IPS DF 6.9 (cell line): ENCODE results near the gene CACNG7.

Experiments
- DNase-seq: peaks from one replicate; pipeline ENCODE4 v3.0.0-alpha.2; 2013; ENCODE audit warnings: low read depth, low spot score
- H3K27ac ChIP-seq: one replicate; pipeline ENCODE4 v1.5.1; 2013; ENCODE audit warnings: low read length, control low read depth
- H3K27me3 ChIP-seq: 2 replicates; pipeline ENCODE4 v1.6.1; 2013; ENCODE audit warnings: mild to moderate bottlenecking, low read length; ENCODE audit not compliant: control insufficient read depth, insufficient read depth
- H3K36me3 ChIP-seq: 2 replicates; pipeline ENCODE4 v1.6.1; 2013; ENCODE audit warnings: low read length; ENCODE audit not compliant: control insufficient read depth, insufficient read depth
- H3K4me1 ChIP-seq: 2 replicates; pipeline ENCODE4 v1.6.1; 2013; ENCODE audit warnings: low read length; ENCODE audit not compliant: control insufficient read depth, insufficient read depth
- H3K4me3 ChIP-seq: 2 replicates; pipeline ENCODE4 v1.5.1; 2013; ENCODE audit warnings: mild to moderate bottlenecking, low read length
- H3K9me3 ChIP-seq: 2 replicates; pipeline ENCODE4 v1.6.1; 2013; ENCODE audit warnings: low read length, inconsistent platforms; ENCODE audit not compliant: control insufficient read depth, insufficient read depth
- WGBS: extraction: QIAGEN DNeasy Blood & Tissue Kit; methylation state at CpG from one replicate; pipeline ENCODE4 v1.1.7; 2013; ENCODE audit warnings: mixed read lengths, missing lambda C conversion rate; ENCODE audit not compliant: insufficient read length, insufficient coverage; 5-methylcytosine and 5-hydroxymethylcytosine counted together

The CACNG7 gene

GRCh38 chr19:53892981-53893325 is 16.1 kb upstream of the CACNG7 start:
- DNase-seq: no peak
- no peaks in the 10 kb centered on the region for H3K9me3 ChIP-seq
- H3K36me3 ChIP-seq: no peaks in the 10 kb centered on the region
- H3K27me3 ChIP-seq: no peaks in the 10 kb centered on the region
- H3K27ac ChIP-seq: no peak overlapping the region
- no CpG with 5 or more reads among the region's 8 CpGs for WGBS
- H3K4me3 ChIP-seq: no peak overlapping the region
- peaks cover 2% of the 10 kb centered on the region; the same call in 1 of the 2 replicates for H3K4me1 ChIP-seq

- DNase-seq: no peak
- no peak overlapping the region for H3K4me3 ChIP-seq
- no peaks in the 10 kb centered on the region for H3K27me3 ChIP-seq
- H3K9me3 ChIP-seq: no peaks in the 10 kb centered on the region
- H3K27ac ChIP-seq: no peak overlapping the region
- peaks cover 2% of the 10 kb centered on the region; the same call in 1 of the 2 replicates for H3K4me1 ChIP-seq
- WGBS: no CpG with 5 or more reads among the region's 9 CpGs
- H3K36me3 ChIP-seq: no peaks in the 10 kb centered on the region
Observed at GRCh38 chr19:53894707-53895106, 14.4 kb upstream of the CACNG7 start.

GRCh38 chr19:53896682-53897081 is 12.4 kb upstream of the CACNG7 start:
- no peaks in the 10 kb centered on the region for H3K9me3 ChIP-seq
- H3K36me3 ChIP-seq: peaks cover 2% of the 10 kb centered on the region; the same call in 1 of the 2 replicates
- no peak overlapping the region for H3K4me3 ChIP-seq
- no peaks in the 10 kb centered on the region for H3K27me3 ChIP-seq
- WGBS: no CpG with 5 or more reads among the region's 4 CpGs
- peaks cover 2% of the 10 kb centered on the region; the same call in 1 of the 2 replicates for H3K4me1 ChIP-seq
- no peak for DNase-seq
- H3K27ac ChIP-seq: no peak overlapping the region

GRCh38 chr19:53897459-53897858 is 11.6 kb upstream of the CACNG7 start:
- H3K27me3 ChIP-seq: no peaks in the 10 kb centered on the region
- no CpG with 5 or more reads among the region's 4 CpGs for WGBS
- no peak overlapping the region for H3K4me3 ChIP-seq
- no peaks in the 10 kb centered on the region for H3K9me3 ChIP-seq
- DNase-seq: no peak
- H3K36me3 ChIP-seq: peaks cover 2% of the 10 kb centered on the region; the same call in 1 of the 2 replicates
- no peak overlapping the region for H3K27ac ChIP-seq
- H3K4me1 ChIP-seq: peaks cover 2% of the 10 kb centered on the region; the same call in 1 of the 2 replicates

GRCh38 chr19:53898166-53898565 is 10.9 kb upstream of the CACNG7 start:
- peak overlapping the region; percentile 36; the same call in 1 of the 2 replicates for H3K4me3 ChIP-seq
- peaks cover 2% of the 10 kb centered on the region; the same call in 1 of the 2 replicates for H3K4me1 ChIP-seq
- no peak overlapping the region for H3K27ac ChIP-seq
- no CpG with 5 or more reads among the region's 16 CpGs for WGBS
- no peak for DNase-seq
- no peaks in the 10 kb centered on the region for H3K27me3 ChIP-seq
- no peaks in the 10 kb centered on the region for H3K9me3 ChIP-seq
- H3K36me3 ChIP-seq: peaks cover 2% of the 10 kb centered on the region; the same call in 1 of the 2 replicates

- Histone ChIP-seq H3K27me3 (no peaks in the 10 kb centered on the region), H3K4me3 (peak overlapping the region; percentile 36; the same call in 1 of the 2 replicates), H3K4me1 (peaks cover 2% of the 10 kb centered on the region; the same call in 1 of the 2 replicates), H3K9me3 (no peaks in the 10 kb centered on the region), H3K36me3 (peaks cover 2% of the 10 kb centered on the region; the same call in 1 of the 2 replicates), H3K27ac (no peak overlapping the region)
- no peak for DNase-seq
- WGBS: no CpG with 5 or more reads among the region's 42 CpGs
Observed at GRCh38 chr19:53898636-53899341, 10.3 kb upstream of the CACNG7 start.

GRCh38 chr19:53900191-53900860 is 8.8 kb upstream of the CACNG7 start:
- no CpG with 5 or more reads among the region's 27 CpGs for WGBS
- no peak overlapping the region for H3K4me3 ChIP-seq
- H3K9me3 ChIP-seq: no peaks in the 10 kb centered on the region
- H3K4me1 ChIP-seq: peaks cover 2% of the 10 kb centered on the region; the same call in 1 of the 2 replicates
- no peak overlapping the region for H3K27ac ChIP-seq
- H3K36me3 ChIP-seq: peaks cover 2% of the 10 kb centered on the region; the same call in 1 of the 2 replicates
- H3K27me3 ChIP-seq: no peaks in the 10 kb centered on the region
- DNase-seq: no peak

GRCh38 chr19:53903055-53903680 is 5.9 kb upstream of the CACNG7 start:
- Histone ChIP-seq H3K4me1 (peaks cover 7% of the 10 kb centered on the region; the same call in 1 of the 2 replicates), H3K36me3 (peaks cover 2% of the 10 kb centered on the region; the same call in 1 of the 2 replicates), H3K4me3 (no peak overlapping the region), H3K9me3 (no peaks in the 10 kb centered on the region), H3K27me3 (no peaks in the 10 kb centered on the region), H3K27ac (no peak overlapping the region)
- no CpG with 5 or more reads among the region's 4 CpGs for WGBS
- DNase-seq: no peak

- Histone ChIP-seq H3K27me3 (no peaks in the 10 kb centered on the region), H3K36me3 (peaks cover 2% of the 10 kb centered on the region; the same call in 1 of the 2 replicates), H3K27ac (no peak overlapping the region), H3K9me3 (no peaks in the 10 kb centered on the region), H3K4me3 (no peak overlapping the region), H3K4me1 (peaks cover 7% of the 10 kb centered on the region; the same call in 1 of the 2 replicates)
- no CpG with 5 or more reads among the region's 3 CpGs for WGBS
- DNase-seq: no peak
Observed at GRCh38 chr19:53904909-53905308, 4.2 kb upstream of the CACNG7 start.

- H3K27ac ChIP-seq: no peak overlapping the region
- H3K36me3 ChIP-seq: no peaks in the 10 kb centered on the region
- H3K27me3 ChIP-seq: peaks cover 3% of the 10 kb centered on the region; the same call in 1 of the 2 replicates
- H3K4me3 ChIP-seq: no peak overlapping the region
- DNase-seq: no peak
- H3K4me1 ChIP-seq: peaks cover 7% of the 10 kb centered on the region; the same call in 1 of the 2 replicates
- H3K9me3 ChIP-seq: no peaks in the 10 kb centered on the region
- no CpG with 5 or more reads among the region's 1 CpG for WGBS
Observed at GRCh38 chr19:53905787-53906186, 3.3 kb upstream of the CACNG7 start.
